Naive B cell (primary cell): ENCODE results near the gene RPA3. TPM values are rescaled to one million over a fixed set of nuclear protein-coding genes. Genes with fewer than 3 reads are reported as not detected.

ENCODE experiments used
- ATAC-seq, 2 donors: fragments of 150-1000 bp; cut with Tn5 transposase; 2 replicates each; pipeline ENCODE4 v1.10.0; 2021; ENCODE audit warnings: low read depth in 2 of 2, mild to moderate bottlenecking in 2 of 2, moderate library complexity in 2 of 2
- DNase-seq: peaks from one replicate; pipeline ENCODE4 v3.0.0; 2022
- H3K27ac Mint-ChIP-seq, 6 donors: one replicate each; pipeline ENCODE4 v1.8.0; 2020 to 2022; ENCODE audit warnings: mild to moderate bottlenecking in 6 of 6, mixed read lengths in 6 of 6, moderate library complexity in 5 of 6, inconsistent platforms in 2 of 6
- H3K27me3 Mint-ChIP-seq, 3 donors: one replicate each; pipeline ENCODE4 v1.8.0; 2021 to 2022; ENCODE audit warnings: mixed read lengths in 3 of 3, mild to moderate bottlenecking in 1 of 3
- H3K36me3 Mint-ChIP-seq, 2 donors: one replicate each; pipeline ENCODE4 v1.8.0; 2020 to 2022; ENCODE audit warnings: mixed read lengths in 2 of 2, inconsistent platforms in 1 of 2, mild to moderate bottlenecking in 1 of 2
- H3K4me1 Mint-ChIP-seq, 3 donors: one replicate each; pipeline ENCODE4 v1.8.0; 2020 to 2022; ENCODE audit warnings: mixed read lengths in 3 of 3, inconsistent platforms in 1 of 3, mild to moderate bottlenecking in 1 of 3, moderate library complexity in 1 of 3
- H3K4me3 Mint-ChIP-seq, 8 donors: one replicate each; pipeline ENCODE4 v1.8.0; 2020 to 2022; ENCODE audit warnings: mild to moderate bottlenecking in 8 of 8, mixed read lengths in 8 of 8, moderate library complexity in 8 of 8, inconsistent platforms in 2 of 8
- H3K9me3 Mint-ChIP-seq, 7 donors: one replicate each; pipeline ENCODE4 v1.8.0; 2020 to 2022; ENCODE audit warnings: mixed read lengths in 7 of 7, mild to moderate bottlenecking in 5 of 7, inconsistent platforms in 2 of 7, moderate library complexity in 1 of 7
- polyA plus RNA-seq, 6 donors: library from polyadenylated mRNA; unstranded; fragments of 300-500 nt; fragmentation: Illumina TruSeq; gene quantifications; one replicate each; pipeline ENCODE4 v1.2.3, GENCODE V29; 2021; ENCODE audit warnings: low read depth in 6 of 6

Gene RPA3
- polyA plus RNA-seq, 6 donors from 2014 or later, result 114 to 186 (median 150) TPM

GRCh38 chr7:7745258-7745657 is 26.9 kb upstream of the RPA3 start:
- Mint-ChIP-seq H3K9me3 (peaks cover 0 to 3% (median 0%) of the 10 kb centered on the region in 7 donors), H3K27me3 (no peaks in the 10 kb centered on the region), H3K36me3 (peaks cover 0 to 7% of the 10 kb centered on the region in 2 donors), H3K4me3 (no peak overlapping the region), H3K27ac (peak overlapping the region in 2 of 6 donors; percentile 7 to 84), H3K4me1 (peaks cover 22 to 24% (median 22%) of the 10 kb centered on the region in 3 donors)
- DNase-seq (no peak), ATAC-seq (no peak)

- Mint-ChIP-seq H3K4me3 (no peak overlapping the region), H3K36me3 (peaks cover 0 to 7% of the 10 kb centered on the region in 2 donors), H3K27me3 (no peaks in the 10 kb centered on the region), H3K27ac (no peak overlapping the region), H3K4me1 (peaks cover 21 to 37% (median 25%) of the 10 kb centered on the region in 3 donors), H3K9me3 (peaks cover 0 to 3% (median 0%) of the 10 kb centered on the region in 7 donors)
- ATAC-seq (no peak), DNase-seq (no peak)
These were observed 23.8 kb upstream of the RPA3 start for GRCh38 chr7:7742223-7742622.

- Mint-ChIP-seq H3K4me1 (peaks cover 7 to 15% (median 7%) of the 10 kb centered on the region in 3 donors), H3K4me3 (no peak overlapping the region), H3K27me3 (no peaks in the 10 kb centered on the region), H3K36me3 (peaks cover 0 to 7% of the 10 kb centered on the region in 2 donors), H3K27ac (peak overlapping the region in 3 of 6 donors; percentile 26 to 69 (median 44)), H3K9me3 (peaks cover 0 to 3% (median 0%) of the 10 kb centered on the region in 7 donors)
- ATAC-seq (no peak), DNase-seq (no peak)
These were observed 21.6 kb upstream of the RPA3 start for GRCh38 chr7:7740037-7740355.

GRCh38 chr7:7739204-7740036 is 21.0 kb upstream of the RPA3 start:
- Mint-ChIP-seq H3K4me3 (no peak overlapping the region), H3K27ac (peak overlapping the region in 4 of 6 donors; percentile 12 to 44 (median 20)), H3K27me3 (no peaks in the 10 kb centered on the region), H3K4me1 (peaks cover 6 to 18% (median 8%) of the 10 kb centered on the region in 3 donors), H3K9me3 (peaks cover 0 to 3% (median 0%) of the 10 kb centered on the region in 7 donors), H3K36me3 (peaks cover 0 to 7% of the 10 kb centered on the region in 2 donors)
- DNase-seq (no peak), ATAC-seq (no peak)

DNA sequence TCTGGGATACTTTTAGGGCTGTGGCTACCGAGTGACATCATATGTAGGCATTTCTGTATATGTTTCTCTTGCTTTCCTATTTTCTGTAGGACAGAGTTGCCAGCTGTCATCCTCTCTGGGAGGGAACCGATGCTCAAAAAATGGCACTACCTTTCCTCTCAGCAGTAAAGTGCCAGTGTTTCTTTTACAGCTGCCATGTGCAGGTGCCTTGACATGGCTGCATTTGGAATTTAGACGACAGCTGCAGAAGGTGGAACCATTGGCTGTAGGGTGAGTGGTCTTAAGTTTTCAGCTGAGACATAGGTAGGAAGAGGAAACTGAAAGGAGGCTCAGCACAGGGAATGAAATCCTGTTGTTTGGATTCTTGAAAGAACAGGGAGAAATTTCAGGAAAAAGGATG is 20.2 kb upstream of the RPA3 start:
- H3K4me3 Mint-ChIP-seq, result no peak overlapping the region
- peaks cover 0 to 7% of the 10 kb centered on the region in 2 donors for H3K36me3 Mint-ChIP-seq
- ATAC-seq, result no peak
- H3K27me3 Mint-ChIP-seq, result no peaks in the 10 kb centered on the region
- DNase-seq, result no peak
- peaks cover 0 to 3% (median 0%) of the 10 kb centered on the region in 7 donors for H3K9me3 Mint-ChIP-seq
- peaks cover 6 to 19% (median 8%) of the 10 kb centered on the region in 3 donors for H3K4me1 Mint-ChIP-seq
- peak overlapping the region in 2 of 6 donors; percentile 26 to 80 for H3K27ac Mint-ChIP-seq

DNA sequence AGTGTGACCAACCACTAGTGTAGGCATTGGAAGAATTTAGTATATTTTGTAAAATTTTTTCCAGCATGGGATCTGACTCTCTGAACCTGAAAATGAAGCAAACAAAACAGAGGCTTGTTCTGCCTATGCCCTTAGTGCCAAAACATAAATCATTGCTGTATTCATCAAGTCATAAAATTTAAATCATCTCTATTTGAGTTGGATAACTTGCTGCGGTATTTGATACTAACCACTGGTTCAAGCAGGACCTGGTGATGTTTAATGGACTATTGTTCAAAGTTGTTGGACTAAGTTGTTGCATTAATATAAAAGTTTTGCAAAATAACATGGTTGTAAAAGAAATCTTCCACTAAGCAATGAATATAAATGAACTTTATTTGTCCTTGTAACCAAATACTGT is 19.8 kb upstream of the RPA3 start:
- ATAC-seq (no peak), DNase-seq (no peak)
- Mint-ChIP-seq H3K36me3 (peaks cover 0 to 7% of the 10 kb centered on the region in 2 donors), H3K27ac (no peak overlapping the region), H3K27me3 (no peaks in the 10 kb centered on the region), H3K4me3 (no peak overlapping the region), H3K9me3 (peaks cover 0 to 3% (median 0%) of the 10 kb centered on the region in 7 donors), H3K4me1 (peaks cover 6 to 19% (median 8%) of the 10 kb centered on the region in 3 donors)

DNA sequence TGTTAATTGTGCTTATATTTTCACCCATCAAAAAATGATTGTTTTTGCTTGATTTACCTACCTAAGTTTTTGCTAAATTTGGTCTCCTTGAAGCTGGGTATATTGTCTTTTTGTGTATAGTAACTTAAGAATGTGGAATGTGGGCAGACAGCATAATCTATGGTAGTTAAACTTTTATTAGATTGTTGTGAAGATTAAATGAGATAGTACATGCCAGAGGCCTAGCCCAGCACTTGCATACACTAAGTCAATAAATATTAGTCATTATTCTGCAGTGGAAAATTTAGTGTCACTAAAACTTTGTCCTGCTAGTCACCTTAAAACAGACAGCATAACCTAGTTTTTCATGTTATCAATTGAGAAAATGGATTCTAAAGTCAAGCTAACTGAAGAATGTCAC is 19.3 kb upstream of the RPA3 start:
- DNase-seq, result no peak
- H3K36me3 Mint-ChIP-seq, result peaks cover 0 to 7% of the 10 kb centered on the region in 2 donors
- H3K4me3 Mint-ChIP-seq, result no peak overlapping the region
- H3K9me3 Mint-ChIP-seq, result peaks cover 0 to 3% (median 0%) of the 10 kb centered on the region in 7 donors
- H3K27ac Mint-ChIP-seq, result no peak overlapping the region
- ATAC-seq, result no peak
- no peaks in the 10 kb centered on the region for H3K27me3 Mint-ChIP-seq
- peaks cover 6 to 19% (median 8%) of the 10 kb centered on the region in 3 donors for H3K4me1 Mint-ChIP-seq

GRCh38 chr7:7736671-7737070 is 18.3 kb upstream of the RPA3 start:
- Mint-ChIP-seq H3K9me3 (no peaks in the 10 kb centered on the region), H3K4me1 (peaks cover 3 to 19% (median 8%) of the 10 kb centered on the region in 3 donors), H3K27ac (peak overlapping the region in 1 of 6 donors; percentile 41), H3K36me3 (no peaks in the 10 kb centered on the region), H3K4me3 (no peak overlapping the region), H3K27me3 (no peaks in the 10 kb centered on the region)
- DNase-seq, result no peak
- no peak for ATAC-seq

DNA sequence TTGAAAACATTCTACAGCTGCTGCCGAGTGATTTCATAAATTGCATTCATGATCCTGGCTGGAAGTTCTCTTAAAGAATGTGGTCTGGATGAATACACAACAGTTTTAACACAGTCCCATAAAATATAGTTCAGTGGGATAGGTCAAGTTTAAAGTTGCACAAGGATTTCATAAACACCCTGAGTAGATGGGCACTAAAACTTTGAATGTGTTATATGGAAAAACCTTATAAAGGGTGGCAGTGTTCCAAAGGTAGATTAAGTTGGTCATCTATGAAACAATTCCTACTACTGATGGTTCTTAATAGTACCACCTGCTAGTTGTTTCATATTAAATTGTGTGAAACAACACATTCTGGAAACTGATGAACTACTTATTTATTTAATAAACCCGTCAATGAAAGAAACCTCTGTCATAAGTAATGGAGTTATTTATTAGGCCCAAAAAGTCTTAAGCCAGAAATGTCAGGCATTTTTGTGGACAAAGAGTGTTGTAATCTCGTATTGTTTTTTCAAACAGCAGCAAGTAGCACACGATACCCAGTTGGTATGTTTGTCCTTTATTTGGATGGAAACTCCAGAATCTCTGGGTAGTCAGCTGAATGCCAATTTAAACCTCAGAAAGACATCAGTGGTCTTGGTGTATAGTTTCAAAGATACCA is 14.3 kb upstream of the RPA3 start:
- Mint-ChIP-seq H3K4me1 (peaks cover 0 to 7% (median 5%) of the 10 kb centered on the region in 3 donors), H3K27ac (no peak overlapping the region), H3K36me3 (no peaks in the 10 kb centered on the region), H3K9me3 (no peaks in the 10 kb centered on the region), H3K4me3 (no peak overlapping the region), H3K27me3 (no peaks in the 10 kb centered on the region)
- ATAC-seq (no peak), DNase-seq (no peak)

- no peaks in the 10 kb centered on the region for H3K27me3 Mint-ChIP-seq
- no peak for ATAC-seq
- no peaks in the 10 kb centered on the region for H3K36me3 Mint-ChIP-seq
- H3K4me1 Mint-ChIP-seq, result peaks cover 5 to 9% (median 9%) of the 10 kb centered on the region in 3 donors
- H3K27ac Mint-ChIP-seq, result no peak overlapping the region
- H3K4me3 Mint-ChIP-seq, result no peak overlapping the region
- H3K9me3 Mint-ChIP-seq, result no peaks in the 10 kb centered on the region
- DNase-seq, result no peak
These were observed 13.3 kb upstream of the RPA3 start for GRCh38 chr7:7731732-7732131.

DNA sequence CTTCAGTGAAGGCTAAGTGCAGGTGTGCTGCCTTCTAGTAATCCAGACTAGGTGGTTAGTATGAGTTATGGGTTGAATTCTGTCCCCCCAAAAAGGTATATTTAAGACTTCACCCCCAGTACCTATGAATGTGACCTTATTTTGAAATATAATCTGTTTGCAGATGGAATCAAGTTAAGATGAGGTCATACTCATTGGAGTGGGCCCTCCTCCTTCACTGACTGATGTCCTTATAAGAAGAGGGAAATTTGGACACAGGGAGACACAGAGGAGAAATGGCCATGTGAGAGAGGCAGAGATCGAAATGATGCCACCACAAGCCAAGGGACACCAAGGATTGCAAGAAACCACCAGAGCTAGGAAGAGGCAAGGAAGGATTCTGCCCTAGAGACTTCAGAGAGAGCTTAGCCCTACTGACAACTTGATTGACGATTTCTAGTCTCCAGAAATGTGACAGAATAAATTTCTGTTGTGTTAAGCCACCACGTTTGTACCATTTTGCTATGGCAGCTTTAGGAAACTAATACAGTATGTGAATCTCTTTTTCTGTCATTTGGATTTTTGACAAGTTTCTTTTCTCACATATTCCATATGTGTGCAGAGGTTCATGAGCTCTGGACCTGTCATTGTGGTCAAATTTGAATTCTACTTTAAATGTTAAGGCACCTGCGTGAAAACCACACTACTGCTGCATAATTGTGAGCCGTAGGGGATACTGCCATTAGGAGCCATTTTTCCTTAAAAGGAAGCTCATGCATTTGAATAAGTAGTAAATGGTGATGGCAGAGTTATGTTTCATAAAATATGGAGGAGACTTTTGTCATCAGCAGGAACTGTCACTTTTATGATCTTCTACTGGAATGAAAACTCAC is 2.6 kb upstream of the RPA3 start:
- DNase-seq (no peak), ATAC-seq (no peak)
- Mint-ChIP-seq H3K9me3 (peaks cover 0 to 2% (median 0%) of the 10 kb centered on the region in 7 donors), H3K4me3 (no peak overlapping the region), H3K4me1 (peaks cover 5 to 18% (median 9%) of the 10 kb centered on the region in 3 donors), H3K27ac (peak overlapping the region in 1 of 6 donors; percentile 76), H3K36me3 (peaks cover 0 to 8% of the 10 kb centered on the region in 2 donors), H3K27me3 (no peaks in the 10 kb centered on the region)

- H3K9me3 Mint-ChIP-seq, result peaks cover 0 to 2% (median 0%) of the 10 kb centered on the region in 7 donors
- DNase-seq (no peak), ATAC-seq (no peak)
- H3K4me1 Mint-ChIP-seq, result peaks cover 0 to 15% (median 2%) of the 10 kb centered on the region in 3 donors
- H3K27ac Mint-ChIP-seq, result no peak overlapping the region
- H3K4me3 Mint-ChIP-seq, result no peak overlapping the region
- H3K27me3 Mint-ChIP-seq, result no peaks in the 10 kb centered on the region
- peaks cover 0 to 8% of the 10 kb centered on the region in 2 donors for H3K36me3 Mint-ChIP-seq
These were observed 1.8 kb upstream of the RPA3 start for GRCh38 chr7:7720193-7720592.

DNA sequence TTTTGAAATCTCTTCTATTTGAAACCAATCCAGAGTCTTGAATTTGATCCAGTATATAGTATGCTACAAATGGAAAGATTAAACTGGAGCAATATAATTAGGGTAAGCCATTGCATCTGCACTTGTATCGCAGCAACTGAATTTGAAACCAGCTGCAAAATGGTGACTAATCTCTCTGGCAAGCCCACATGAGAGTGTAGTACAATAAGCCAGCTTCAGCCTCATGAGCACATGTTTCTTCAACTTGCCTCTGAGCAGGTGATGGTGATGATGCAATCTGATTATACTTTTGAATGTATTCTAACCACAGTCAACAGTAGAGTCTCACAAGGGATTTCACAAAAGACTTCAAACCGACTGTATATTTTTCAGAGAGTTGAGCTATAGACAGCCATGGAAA is 829 bp upstream of the RPA3 start:
- ATAC-seq (peak; percentile 44 to 45), DNase-seq (no peak)
- H3K27me3 Mint-ChIP-seq, result no peaks in the 10 kb centered on the region
- H3K9me3 Mint-ChIP-seq, result peaks cover 0 to 2% (median 0%) of the 10 kb centered on the region in 7 donors
- H3K4me1 Mint-ChIP-seq, result peaks cover 0 to 11% (median 6%) of the 10 kb centered on the region in 3 donors
- H3K36me3 Mint-ChIP-seq, result peaks cover 0 to 8% of the 10 kb centered on the region in 2 donors
- H3K27ac Mint-ChIP-seq, result no peak overlapping the region
- H3K4me3 Mint-ChIP-seq, result no peak overlapping the region
